ENCODE measurements around the gene RAB23. TPM values are rescaled to one million over a fixed set of nuclear protein-coding genes. Genes with fewer than 3 reads are reported as not detected.

Gene RAB23
- total and polyA plus RNA-seq, 9 of the 15 experiments (the other 6 are each of a cell fraction or from before 2014, with no cell fraction given) = 3.4 to 18.0 (median 9.4) TPM

GRCh38 chr6:57252975-57253374, 30.9 kb upstream of the RAB23 start:
- FAIRE-seq (no peak), ATAC-seq (no peak), DNase-seq (ENCODE audit: extremely low read depth in 1 of 4, low spot score in 3 of 4) (no peak)
- no TSS peak for BruUV-seq (replicated peaks)
- H3K4me1 ChIP-seq (replicated peaks in 1 of 2; ENCODE audit: control insufficient read depth in 2 of 2, insufficient read depth in 2 of 2, low read length in 2 of 2) = no peaks in the 10 kb centered on the region; a peak in 1 of 5 replicates
- no peak overlapping the region for H3K9ac ChIP-seq (ENCODE audit: insufficient read depth in 1 of 2, low read depth in 2 of 2, low read length in 2 of 2)
- ChIA-PET POLR2A (interaction anchor here (1.3 kb wide), 1 partner anchor 13 kb away, joined by 4 read pairs; no protein-coding TSS in a partner anchor), CTCF (ENCODE audit: low intra/inter-chr PET ratio) (no interaction called here)
- intact Hi-C loops (cut with micrococcal nuclease) = no loop called here
- H3K36me3 ChIP-seq (ENCODE audit: control insufficient read depth, insufficient read depth, low read length) = no peaks in the 10 kb centered on the region
- H3K27me3 ChIP-seq (ENCODE audit: control insufficient read depth in 2 of 2, insufficient read depth in 2 of 2, low read length in 2 of 2) = peaks cover 4 to 9% of the 10 kb centered on the region in 2 experiments; a peak in 3 of 5 replicates
- H3K4me2 ChIP-seq (ENCODE audit: insufficient read depth, low read length) = no peak overlapping the region
- in situ Hi-C loops (cut with MboI) = no loop called here
- H3K27ac ChIP-seq (ENCODE audit: extremely low read depth, low read depth, low read length) = no peak overlapping the region
- no peaks in the 10 kb centered on the region for H3K9me1 ChIP-seq (ENCODE audit: control insufficient read depth, insufficient read depth, low read length)
- no peak overlapping the region for H2AFZ ChIP-seq (ENCODE audit: low read depth, low read length)
- no peak overlapping the region for H3K4me3 ChIP-seq
- TF ChIP-seq ZNF121 (CRISPR knock-in tag; conservative IDR thresholded peaks at IDR 0.05) (no peak), ZBTB7A (IDR thresholded peaks at IDR 0.05; ENCODE audit: borderline replicate concordance, control insufficient read depth, low read depth, low read length) (no peak), ZNF77 (CRISPR knock-in tag; IDR thresholded peaks at IDR 0.05) (no peak), ZHX1 (conservative IDR thresholded peaks at IDR 0.05; ENCODE audit: low read length) (no peak), FOXO4 (CRISPR knock-in tag; IDR thresholded peaks at IDR 0.05) (no peak), MAX (CRISPR knock-in tag; IDR thresholded peaks at IDR 0.05) (no peak)
- WGBS (ENCODE audit: insufficient coverage, low coverage, missing lambda C conversion rate) = 0% methylated on average over 1 of the region's 1 CpG
- no peaks in the 10 kb centered on the region for H4K20me1 ChIP-seq (replicated peaks; ENCODE audit: control insufficient read depth, insufficient read depth, low read length)
- no peaks in the 10 kb centered on the region for H3K79me2 ChIP-seq (ENCODE audit: control insufficient read depth, insufficient read depth, low read length)
- H3K9me3 ChIP-seq (replicated peaks; ENCODE audit: control insufficient read depth, insufficient read depth, low read depth, low read length) = no peaks in the 10 kb centered on the region

Data from K562 (cell line).